Measurements from ENCODE around the gene GPT2.

Gene GPT2

DNA sequence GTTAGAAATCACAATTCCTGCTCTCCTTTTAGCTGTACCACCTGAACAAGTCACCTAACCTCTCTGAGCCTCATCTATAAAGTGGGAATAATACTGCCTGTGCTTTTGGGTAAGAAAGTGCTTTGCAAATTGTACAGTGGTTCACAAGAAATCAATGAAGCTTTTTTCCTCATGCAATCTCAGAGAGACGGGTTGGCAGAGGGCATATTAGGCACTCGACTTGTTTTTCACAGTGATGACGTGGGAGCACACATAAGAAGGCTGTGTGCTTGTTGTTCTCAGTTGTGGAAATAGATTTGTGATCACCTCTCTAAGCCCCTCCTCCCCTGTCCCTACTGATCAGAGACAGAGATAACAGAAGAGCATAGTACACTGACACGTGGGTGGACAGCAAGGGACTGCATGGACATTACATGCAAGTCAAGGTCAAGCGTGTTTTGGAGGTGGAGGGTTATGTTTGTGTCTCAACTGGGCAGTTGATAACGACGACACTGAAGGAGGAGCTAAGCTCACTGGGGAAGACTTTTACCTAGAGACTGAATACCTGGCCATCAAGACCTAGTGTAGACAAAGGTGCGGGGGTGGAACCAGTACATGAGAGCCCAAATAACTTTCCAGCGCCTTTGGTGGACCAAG, 1.7 kb upstream of the GPT2 start:
- no peaks in the 10 kb centered on the region for H4K20me1 ChIP-seq (ENCODE audit: control insufficient read depth, insufficient read depth, low read depth, low read length)
- no peaks in the 10 kb centered on the region for H3K36me3 ChIP-seq (ENCODE audit: control insufficient read depth, low read length)
- H3K79me2 ChIP-seq (ENCODE audit: control insufficient read depth, low read length): peaks cover 3% of the 10 kb centered on the region; the same call in 1 of the 2 replicates
- H3F3A ChIP-seq (ENCODE audit: control insufficient read depth, insufficient read depth): no peaks in the 10 kb centered on the region; the same call in 1 of the 2 replicates
- H3K4me2 ChIP-seq (ENCODE audit: low read length): no peak overlapping the region
- no peak overlapping the region for H3K4me3 ChIP-seq (ENCODE audit: low read length)
- H3K9me2 ChIP-seq (replicated peaks; ENCODE audit: control insufficient read depth, low read length): no peaks in the 10 kb centered on the region
- H3K9me3 ChIP-seq (ENCODE audit: control insufficient read depth, insufficient read depth, low read length): no peaks in the 10 kb centered on the region
- no peak for TF ChIP-seq EZH2phosphoT487 (IDR thresholded peaks at IDR 0.05; ENCODE audit: borderline replicate concordance, low read length)
- TF ChIP-seq, protein P1, sequence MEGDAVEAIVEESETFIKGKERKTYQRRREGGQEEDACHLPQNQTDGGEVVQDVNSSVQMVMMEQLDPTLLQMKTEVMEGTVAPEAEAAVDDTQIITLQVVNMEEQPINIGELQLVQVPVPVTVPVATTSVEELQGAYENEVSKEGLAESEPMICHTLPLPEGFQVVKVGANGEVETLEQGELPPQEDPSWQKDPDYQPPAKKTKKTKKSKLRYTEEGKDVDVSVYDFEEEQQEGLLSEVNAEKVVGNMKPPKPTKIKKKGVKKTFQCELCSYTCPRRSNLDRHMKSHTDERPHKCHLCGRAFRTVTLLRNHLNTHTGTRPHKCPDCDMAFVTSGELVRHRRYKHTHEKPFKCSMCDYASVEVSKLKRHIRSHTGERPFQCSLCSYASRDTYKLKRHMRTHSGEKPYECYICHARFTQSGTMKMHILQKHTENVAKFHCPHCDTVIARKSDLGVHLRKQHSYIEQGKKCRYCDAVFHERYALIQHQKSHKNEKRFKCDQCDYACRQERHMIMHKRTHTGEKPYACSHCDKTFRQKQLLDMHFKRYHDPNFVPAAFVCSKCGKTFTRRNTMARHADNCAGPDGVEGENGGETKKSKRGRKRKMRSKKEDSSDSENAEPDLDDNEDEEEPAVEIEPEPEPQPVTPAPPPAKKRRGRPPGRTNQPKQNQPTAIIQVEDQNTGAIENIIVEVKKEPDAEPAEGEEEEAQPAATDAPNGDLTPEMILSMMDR (IDR thresholded peaks at IDR 0.05; ENCODE audit: low read depth, low read length, poor library complexity, severe bottlenecking): no peak
- no peak overlapping the region for H3K27ac ChIP-seq (ENCODE audit: low read depth, low read length)
- peaks cover 10% of the 10 kb centered on the region for H3K27me3 ChIP-seq (ENCODE audit: control insufficient read depth, low read length)
- H3K4me1 ChIP-seq (ENCODE audit: control insufficient read depth, low read length): peaks cover 19% of the 10 kb centered on the region

DNA sequence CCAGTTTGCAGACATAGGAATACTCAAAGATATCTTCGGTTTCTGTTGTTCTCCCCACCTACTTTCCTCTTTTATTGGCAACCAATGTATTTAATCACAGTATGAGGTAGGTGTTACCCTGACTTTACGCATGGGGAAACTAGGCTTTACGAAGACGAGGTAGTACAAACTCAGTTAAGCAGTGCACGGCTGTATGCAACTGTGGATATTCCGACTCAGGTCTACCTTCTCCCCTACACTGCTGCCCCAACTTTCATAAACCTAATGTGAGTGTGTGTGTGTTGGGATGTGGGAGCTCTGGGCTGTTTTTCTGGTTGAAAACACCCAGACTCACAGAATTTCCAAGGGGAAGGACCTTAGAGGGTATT, 1.2 kb upstream of the GPT2 start:
- Histone ChIP-seq H3K27ac (ENCODE audit: low read depth, low read length) (no peak overlapping the region), H3K9me3 (ENCODE audit: control insufficient read depth, insufficient read depth, low read length) (no peaks in the 10 kb centered on the region), H3K27me3 (ENCODE audit: control insufficient read depth, low read length) (peaks cover 10% of the 10 kb centered on the region), H3K36me3 (ENCODE audit: control insufficient read depth, low read length) (no peaks in the 10 kb centered on the region), H3F3A (ENCODE audit: control insufficient read depth, insufficient read depth) (no peaks in the 10 kb centered on the region; the same call in 1 of the 2 replicates), H3K4me1 (ENCODE audit: control insufficient read depth, low read length) (peaks cover 19% of the 10 kb centered on the region), H4K20me1 (ENCODE audit: control insufficient read depth, insufficient read depth, low read depth, low read length) (no peaks in the 10 kb centered on the region), H3K9me2 (replicated peaks; ENCODE audit: control insufficient read depth, low read length) (no peaks in the 10 kb centered on the region), H3K4me3 (ENCODE audit: low read length) (no peak overlapping the region), H3K79me2 (ENCODE audit: control insufficient read depth, low read length) (peaks cover 3% of the 10 kb centered on the region; the same call in 1 of the 2 replicates), H3K4me2 (ENCODE audit: low read length) (peak overlapping the region; percentile 89)
- no peak for TF ChIP-seq EZH2phosphoT487 (IDR thresholded peaks at IDR 0.05; ENCODE audit: borderline replicate concordance, low read length)

DNA sequence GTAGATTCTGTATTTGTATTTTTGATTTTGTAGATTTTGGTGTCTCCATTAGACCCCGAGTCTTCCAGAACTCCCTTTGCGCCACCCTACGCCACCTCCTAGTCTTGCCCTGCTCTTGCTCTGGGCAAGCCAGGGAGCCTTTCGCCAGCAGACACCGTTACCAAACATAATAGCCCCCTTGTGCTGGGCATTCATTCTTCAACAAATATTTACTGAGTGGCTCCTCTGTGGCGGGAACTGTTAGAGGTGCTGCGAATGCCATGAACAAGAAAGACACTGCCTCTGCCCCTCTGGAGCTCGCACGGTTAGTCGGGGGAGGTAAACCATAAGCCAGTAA, 841 bp upstream of the GPT2 start:
- H3F3A ChIP-seq (ENCODE audit: control insufficient read depth, insufficient read depth): no peaks in the 10 kb centered on the region; the same call in 1 of the 2 replicates
- peak overlapping the region; percentile 89 for H3K4me2 ChIP-seq (ENCODE audit: low read length)
- peaks cover 10% of the 10 kb centered on the region for H3K27me3 ChIP-seq (ENCODE audit: control insufficient read depth, low read length)
- no peak overlapping the region for H3K27ac ChIP-seq (ENCODE audit: low read depth, low read length)
- H4K20me1 ChIP-seq (ENCODE audit: control insufficient read depth, insufficient read depth, low read depth, low read length): no peaks in the 10 kb centered on the region
- no peaks in the 10 kb centered on the region for H3K9me2 ChIP-seq (replicated peaks; ENCODE audit: control insufficient read depth, low read length)
- no peaks in the 10 kb centered on the region for H3K9me3 ChIP-seq (ENCODE audit: control insufficient read depth, insufficient read depth, low read length)
- peaks cover 3% of the 10 kb centered on the region; the same call in 1 of the 2 replicates for H3K79me2 ChIP-seq (ENCODE audit: control insufficient read depth, low read length)
- peaks cover 16% of the 10 kb centered on the region for H3K4me1 ChIP-seq (ENCODE audit: control insufficient read depth, low read length)
- no peaks in the 10 kb centered on the region for H3K36me3 ChIP-seq (ENCODE audit: control insufficient read depth, low read length)
- TF ChIP-seq EZH2phosphoT487 (IDR thresholded peaks at IDR 0.05; ENCODE audit: borderline replicate concordance, low read length): no peak
- TF ChIP-seq, protein P1 (IDR thresholded peaks at IDR 0.05; ENCODE audit: low read depth, low read length, poor library complexity, severe bottlenecking): no peak
- H3K4me3 ChIP-seq (ENCODE audit: low read length): peak overlapping the region; percentile 81

DNA sequence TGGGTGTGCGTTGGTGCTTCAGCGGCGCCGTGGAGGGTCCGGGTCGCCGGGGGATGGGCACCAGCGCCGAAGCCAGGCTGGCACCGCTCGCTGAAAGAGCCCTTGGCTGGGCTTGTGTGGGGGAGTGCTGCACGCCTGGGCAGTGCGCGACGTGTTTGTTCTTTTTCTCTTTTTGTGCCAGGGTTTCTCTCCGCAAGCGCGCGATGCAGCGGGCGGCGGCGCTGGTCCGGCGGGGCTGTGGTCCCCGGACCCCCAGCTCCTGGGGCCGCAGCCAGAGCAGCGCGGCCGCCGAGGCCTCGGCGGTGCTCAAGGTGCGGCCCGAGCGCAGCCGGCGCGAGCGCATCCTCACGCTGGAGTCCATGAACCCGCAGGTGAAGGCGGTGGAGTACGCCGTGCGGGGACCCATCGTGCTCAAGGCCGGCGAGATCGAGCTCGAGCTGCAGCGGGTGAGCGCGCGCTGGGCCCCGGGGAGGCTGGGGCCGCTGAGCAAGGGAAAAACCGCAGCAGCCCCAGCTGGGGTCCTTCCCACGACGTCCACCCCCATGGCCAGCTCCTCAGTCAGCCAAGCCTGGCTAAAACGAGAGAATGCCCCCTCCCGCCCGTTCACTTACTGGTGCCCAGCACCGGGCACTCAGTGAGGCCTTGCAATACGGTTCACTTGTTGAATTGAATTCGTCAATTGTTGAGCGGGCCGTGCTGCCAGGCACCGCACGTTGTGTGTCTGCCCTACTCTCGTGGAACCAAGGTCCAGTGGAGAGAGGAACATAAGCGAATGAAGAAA, 541 bp downstream of the GPT2 start:
- peak overlapping the region; percentile 81 for H3K4me3 ChIP-seq (ENCODE audit: low read length)

More for the DNA sequence above, 541 bp downstream of the GPT2 start:
- Histone ChIP-seq H3F3A (ENCODE audit: control insufficient read depth, insufficient read depth) (no peaks in the 10 kb centered on the region; the same call in 1 of the 2 replicates), H4K20me1 (ENCODE audit: control insufficient read depth, insufficient read depth, low read depth, low read length) (no peaks in the 10 kb centered on the region), H3K79me2 (ENCODE audit: control insufficient read depth, low read length) (peaks cover 3% of the 10 kb centered on the region; the same call in 1 of the 2 replicates), H3K4me1 (ENCODE audit: control insufficient read depth, low read length) (peaks cover 19% of the 10 kb centered on the region), H3K9me3 (ENCODE audit: control insufficient read depth, insufficient read depth, low read length) (no peaks in the 10 kb centered on the region), H3K9me2 (replicated peaks; ENCODE audit: control insufficient read depth, low read length) (no peaks in the 10 kb centered on the region), H3K4me2 (ENCODE audit: low read length) (peak overlapping the region; percentile 89), H3K36me3 (ENCODE audit: control insufficient read depth, low read length) (no peaks in the 10 kb centered on the region), H3K27ac (ENCODE audit: low read depth, low read length) (no peak overlapping the region), H3K27me3 (ENCODE audit: control insufficient read depth, low read length) (peaks cover 10% of the 10 kb centered on the region)
- TF ChIP-seq, protein P1 (IDR thresholded peaks at IDR 0.05; ENCODE audit: low read depth, low read length, poor library complexity, severe bottlenecking): no peak
- no peak for TF ChIP-seq EZH2phosphoT487 (IDR thresholded peaks at IDR 0.05; ENCODE audit: borderline replicate concordance, low read length)

Measured in DOHH2 (cell line).